HepG2 (cell line): Measurements from ENCODE around the gene IFT52. TPM values are rescaled to one million over a fixed set of nuclear protein-coding genes. Genes with fewer than 3 reads are reported as not detected.

Experiments used
- ATF7-NPFF ChIP-seq: sonication (generic); formaldehyde crosslinking; IDR thresholded peaks from 2 replicates; pipeline ENCODE4 v1.8.1; 2023; ENCODE audit warnings: mild to moderate bottlenecking, low read depth, missing genetic modification reagents, moderate library complexity
- CTCF ChIP-seq: sonication (generic); formaldehyde crosslinking; IDR thresholded peaks from 2 replicates; pipeline ENCODE4 v1.5.0; 2020; ENCODE audit warnings: mild to moderate bottlenecking, missing genetic modification reagents, moderate library complexity
- FOXA3 ChIP-seq: IDR thresholded peaks from 2 replicates; pipeline ENCODE4 v1.6.1; 2016; ENCODE audit warnings: missing genetic modification reagents, missing compliant biosample characterization
- FOXK1 ChIP-seq: sonication (generic); formaldehyde crosslinking; IDR thresholded peaks from 2 replicates; pipeline ENCODE4 v1.4.0; 2020; ENCODE audit warnings: low read depth, missing genetic modification reagents, borderline replicate concordance
- HBP1 ChIP-seq: IDR thresholded peaks from 2 replicates; pipeline ENCODE4 v1.6.1; 2016; ENCODE audit warnings: low read depth, control low read depth
- RBM39 ChIP-seq: fragments of 200-400 bp; formaldehyde crosslinking; IDR thresholded peaks from one replicate; pipeline ENCODE4 v1.6.1; 2018; ENCODE audit warnings: antibody characterized with exemption, mild to moderate bottlenecking, low read depth, low read length; ENCODE audit not compliant: poor library complexity, severe bottlenecking
- RELA ChIP-seq: sonication (generic); formaldehyde crosslinking; IDR thresholded peaks from 2 replicates; pipeline ENCODE4 v1.4.0; 2020; ENCODE audit warnings: missing genetic modification reagents
- RNF2 ChIP-seq: fragments of 450-650 bp; conservative IDR thresholded peaks from 2 replicates; pipeline ENCODE4 v1.6.1; 2016; ENCODE audit warnings: low read depth
- SAP130 ChIP-seq: IDR thresholded peaks from 2 replicates; pipeline ENCODE4 v1.6.1; 2016; ENCODE audit warnings: low read depth
- SCMH1 ChIP-seq: sonication (generic); formaldehyde crosslinking; IDR thresholded peaks from 2 replicates; pipeline ENCODE4 v1.9.0; 2021; ENCODE audit warnings: missing genetic modification reagents, mild to moderate bottlenecking, borderline replicate concordance
- STAT6 ChIP-seq: sonication (generic); formaldehyde crosslinking; IDR thresholded peaks from 2 replicates; pipeline ENCODE4 v1.4.0; 2020; ENCODE audit warnings: missing genetic modification reagents, mild to moderate bottlenecking, borderline replicate concordance
- SYNCRIP ChIP-seq: fragments of 200-400 bp; formaldehyde crosslinking; IDR thresholded peaks from 2 replicates; pipeline ENCODE4 v1.6.1; 2018; ENCODE audit warnings: mild to moderate bottlenecking, low read depth, low read length; ENCODE audit not compliant: insufficient read depth
- TEAD2 ChIP-seq: sonication (generic); formaldehyde crosslinking; IDR thresholded peaks from 2 replicates; pipeline ENCODE4 v1.9.0; 2021; ENCODE audit warnings: missing genetic modification reagents
- TMF1 ChIP-seq: sonication (generic); formaldehyde crosslinking; IDR thresholded peaks from 2 replicates; pipeline ENCODE4 v1.8.1; 2022; ENCODE audit warnings: low read depth, missing genetic modification reagents
- ZBTB21 ChIP-seq: sonication (generic); formaldehyde crosslinking; IDR thresholded peaks from 2 replicates; pipeline ENCODE4 v1.4.0; 2020; ENCODE audit warnings: missing genetic modification reagents
- ZFP36 ChIP-seq: fragments of 150-350 bp; IDR thresholded peaks from 2 replicates; pipeline ENCODE4 v1.6.1; 2018; ENCODE audit warnings: borderline replicate concordance, low read length, low read depth; ENCODE audit not compliant: partially characterized antibody
- ZKSCAN8 ChIP-seq: IDR thresholded peaks from 2 replicates; pipeline ENCODE4 v1.6.1; 2016; ENCODE audit warnings: borderline replicate concordance, missing genetic modification reagents, missing compliant biosample characterization
- ZNF367 ChIP-seq: sonication (generic); formaldehyde crosslinking; IDR thresholded peaks from 2 replicates; pipeline ENCODE4 v1.4.0; 2020; ENCODE audit warnings: missing genetic modification reagents, borderline replicate concordance
- ZNF557 ChIP-seq: sonication (generic); formaldehyde crosslinking; IDR thresholded peaks from 2 replicates; pipeline ENCODE4 v1.4.0; 2020; ENCODE audit warnings: missing genetic modification reagents
- ZNF569 ChIP-seq: sonication (generic); formaldehyde crosslinking; IDR thresholded peaks from 2 replicates; pipeline ENCODE4 v1.5.0; 2020; ENCODE audit warnings: mild to moderate bottlenecking, missing genetic modification reagents, moderate library complexity, borderline replicate concordance
- ZNF788 ChIP-seq: sonication (generic); formaldehyde crosslinking; IDR thresholded peaks from 2 replicates; pipeline ENCODE4 v1.5.0; 2020; ENCODE audit warnings: mild to moderate bottlenecking, missing genetic modification reagents, borderline replicate concordance
- ZSCAN20 ChIP-seq: sonication (generic); formaldehyde crosslinking; IDR thresholded peaks from 2 replicates; pipeline ENCODE4 v1.4.0; 2020; ENCODE audit warnings: missing genetic modification reagents, mild to moderate bottlenecking, borderline replicate concordance
- polyA plus RNA-seq, 8 experiments: library from polyadenylated mRNA; depleted of rRNA in 3 of 8; stranded (reverse) in 7 of 8; unstranded in 1 of 8; fragments of >200 nt; fragmentation: Illumina TruSeq in 4 of 8; extraction: Trizol in 4 of 8; gene quantifications; 2 replicates each; pipeline versions ENCODE4 v1.2.1 to v1.2.3, GENCODE V29; 2011 to 2016; ENCODE audit warnings: low read depth in 4 of 8, missing spikeins in 1 of 8, mixed read lengths in 1 of 8; ENCODE audit not compliant: insufficient read depth in 1 of 8
- total RNA-seq, 5 experiments: library from RNA; depleted of rRNA; stranded (reverse); fragments of >200 nt; fragmentation: Illumina TruSeq; extraction: Trizol; gene quantifications; 2 replicates each; pipeline ENCODE4 v1.2.3, GENCODE V29; 2016; ENCODE audit warnings: low read depth in 1 of 5

IFT52 gene
- total and polyA plus RNA-seq, 2 of the 13 experiments (the other 11 are each of a cell fraction or from before 2014, with no cell fraction given), result 48.0 to 64.0 TPM

GRCh38 chr20:43558412-43559146 is 32.2 kb upstream of the IFT52 start, which contains the start of gene SGK2 (continued):
- TF ChIP-seq ZNF367 (CRISPR knock-in tag), result no peak
- TF ChIP-seq RELA, result peak; percentile 14; the same call in 1 of the 2 replicates
- peak; percentile 80; the same call in 1 of the 2 replicates for TF ChIP-seq ATF7-NPFF (CRISPR knock-in tag)
- peak; percentile 95 for TF ChIP-seq SAP130 (CRISPR knock-in tag)
- no peak; the same call in 1 of the 2 replicates for TF ChIP-seq STAT6 (CRISPR knock-in tag)
- TF ChIP-seq TEAD2, result no peak
- no peak for TF ChIP-seq ZFP36
- TF ChIP-seq ZBTB21 (CRISPR knock-in tag), result 0 out of 2 replicates have a peak, but pooled peaks have one; percentile 9
- TF ChIP-seq RNF2, result peak; percentile 16; the same call in 1 of the 2 replicates
- TF ChIP-seq ZSCAN20 (CRISPR knock-in tag), result peak; percentile 87
- no peak; the same call in 1 of the 2 replicates for TF ChIP-seq ZNF788 (CRISPR knock-in tag)
- TF ChIP-seq FOXA3, result peak; percentile 44; the same call in 1 of the 2 replicates
- no peak for TF ChIP-seq FOXK1 (CRISPR knock-in tag)
- TF ChIP-seq ZNF569 (CRISPR knock-in tag), result no peak
- TF ChIP-seq TMF1 (CRISPR knock-in tag), result no peak
- no peak for TF ChIP-seq SYNCRIP
- TF ChIP-seq RBM39, result peak; percentile 78
- TF ChIP-seq SCMH1, result no peak
- TF ChIP-seq CTCF (CRISPR knock-in tag), result peak; percentile 30; the same call in 1 of the 2 replicates
- TF ChIP-seq HBP1 (CRISPR knock-in tag), result peak; percentile 63; the same call in 1 of the 2 replicates
- TF ChIP-seq ZNF557, result 0 out of 2 replicates have a peak, but pooled peaks have one; percentile 52
- no peak for TF ChIP-seq ZKSCAN8
